Neuronal stem cell (in vitro differentiated cells): Measurements from ENCODE around the gene A2ML1.
"Not testable (repeated sequence)": the region's sequence is repeated elsewhere in the genome, so short reads cannot be mapped to it uniquely, and the experiment has no call there.

Experiments
- DNase-seq: peaks from one replicate; pipeline ENCODE4 v3.0.0-alpha.2; 2013; ENCODE audit warnings: low spot score
- H2AFZ ChIP-seq: one replicate; pipeline ENCODE4 v1.6.1; 2013; ENCODE audit warnings: mild to moderate bottlenecking, low read length, inconsistent platforms
- H2AK5ac ChIP-seq: 2 replicates; pipeline ENCODE4 v1.6.1; 2013; ENCODE audit warnings: low read depth, mild to moderate bottlenecking, inconsistent platforms, low read length, moderate library complexity, mixed read lengths
- H2BK120ac ChIP-seq: 2 replicates; pipeline ENCODE4 v1.6.1; 2013; ENCODE audit warnings: low read depth, mild to moderate bottlenecking, inconsistent platforms, low read length, moderate library complexity, mixed read lengths
- H2BK12ac ChIP-seq: one replicate; pipeline ENCODE4 v1.6.1; 2013; ENCODE audit warnings: low read length, inconsistent platforms
- H2BK15ac ChIP-seq: 2 replicates; pipeline ENCODE4 v1.6.1; 2013; ENCODE audit warnings: mild to moderate bottlenecking, low read length, inconsistent platforms, mixed read lengths
- H2BK5ac ChIP-seq: one replicate; pipeline ENCODE4 v1.6.1; 2013; ENCODE audit warnings: inconsistent platforms, mild to moderate bottlenecking, low read length, moderate library complexity
- H3K14ac ChIP-seq: one replicate; pipeline ENCODE4 v1.6.1; 2013; ENCODE audit warnings: low read length, inconsistent platforms
- H3K18ac ChIP-seq: 2 replicates; pipeline ENCODE4 v1.6.1; 2013; ENCODE audit warnings: low read length, inconsistent platforms
- H3K23ac ChIP-seq: 2 replicates; pipeline ENCODE4 v1.6.1; 2013; ENCODE audit warnings: low read depth, mild to moderate bottlenecking, mixed read lengths, low read length, inconsistent platforms; ENCODE audit not compliant: poor library complexity
- H3K27ac ChIP-seq: replicated peaks from 3 replicates; pipeline ENCODE4 v1.5.1; 2013; ENCODE audit warnings: low read length, inconsistent platforms
- H3K27me3 ChIP-seq, 3 experiments: 2 replicates each; pipeline ENCODE4 v1.6.1; 2013; ENCODE audit warnings: low read length in 3 of 3, mild to moderate bottlenecking in 2 of 3, inconsistent platforms in 1 of 3, low read depth in 1 of 3, mixed read lengths in 1 of 3, moderate library complexity in 1 of 3; ENCODE audit not compliant: control insufficient read depth in 3 of 3, insufficient read depth in 3 of 3
- H3K36me3 ChIP-seq, 2 donors: replicated peaks in 1 of 2; 2 replicates each; pipeline ENCODE4 v1.6.1; 2013; ENCODE audit warnings: low read length in 2 of 2; ENCODE audit not compliant: control insufficient read depth in 2 of 2, insufficient read depth in 2 of 2
- H3K4ac ChIP-seq: 2 replicates; pipeline ENCODE4 v1.6.1; 2013; ENCODE audit warnings: inconsistent platforms, mild to moderate bottlenecking, low read length, moderate library complexity
- H3K4me1 ChIP-seq, 2 donors: 1 replicate in 1 of 2; 2 replicates in 1 of 2; pipeline ENCODE4 v1.6.1; 2013; ENCODE audit warnings: low read length in 2 of 2, low read depth in 1 of 2; ENCODE audit not compliant: control insufficient read depth in 2 of 2, insufficient read depth in 1 of 2
- H3K4me2 ChIP-seq: one replicate; pipeline ENCODE4 v1.6.1; 2013; ENCODE audit warnings: mild to moderate bottlenecking, low read length, inconsistent platforms; ENCODE audit not compliant: insufficient read depth, poor library complexity, severe bottlenecking
- H3K4me3 ChIP-seq, 2 donors: 2 replicates each; pipeline ENCODE4 v1.5.1; 2013; ENCODE audit warnings: low read length in 2 of 2, mild to moderate bottlenecking in 2 of 2, inconsistent platforms in 1 of 2, moderate library complexity in 1 of 2
- H3K79me1 ChIP-seq: one replicate; pipeline ENCODE4 v1.6.1; 2013; ENCODE audit warnings: low read depth, mild to moderate bottlenecking, inconsistent platforms, low read length, moderate library complexity
- H3K9ac ChIP-seq: one replicate; pipeline ENCODE4 v1.6.1; 2013; ENCODE audit warnings: mild to moderate bottlenecking, low read depth, low read length, inconsistent platforms; ENCODE audit not compliant: poor library complexity
- H3K9me3 ChIP-seq, 2 donors: replicated peaks in 1 of 2; 2 replicates each; pipeline versions ENCODE3 to v1.6.1; 2013; ENCODE audit warnings: low read length in 2 of 2, mild to moderate bottlenecking in 2 of 2, inconsistent platforms in 1 of 2, low read depth in 1 of 2, mixed read lengths in 1 of 2, moderate library complexity in 1 of 2; ENCODE audit not compliant: control insufficient read depth in 2 of 2, insufficient read depth in 1 of 2
- H4K8ac ChIP-seq: one replicate; pipeline ENCODE4 v1.6.1; 2013; ENCODE audit warnings: low read depth, mild to moderate bottlenecking, inconsistent platforms, low read length, moderate library complexity
- H4K91ac ChIP-seq: one replicate; pipeline ENCODE4 v1.6.1; 2013; ENCODE audit warnings: low read length, low read depth, mild to moderate bottlenecking, inconsistent platforms; ENCODE audit not compliant: poor library complexity
- WGBS, 2 donors: extraction: QIAGEN DNeasy Blood & Tissue Kit; methylation state at CpG; one replicate each; pipeline ENCODE4 v1.1.7; 2013; ENCODE audit warnings: missing lambda C conversion rate in 2 of 2, mixed read lengths in 1 of 2; ENCODE audit not compliant: insufficient read length in 2 of 2, insufficient replicate concordance in 1 of 2; ENCODE audit errors: extremely low coverage in 2 of 2; 5-methylcytosine and 5-hydroxymethylcytosine counted together

A2ML1 gene

GRCh38 chr12:8902703-8903102 is 80.3 kb downstream of the A2ML1 start:
- not testable (repeated sequence) for H2BK15ac ChIP-seq, H4K91ac ChIP-seq, H2AK5ac ChIP-seq, H3K36me3 ChIP-seq, H3K27me3 ChIP-seq, DNase-seq, H2AFZ ChIP-seq, H3K4ac ChIP-seq, H3K79me1 ChIP-seq, H3K23ac ChIP-seq, H3K4me3 ChIP-seq, H3K9ac ChIP-seq, H3K14ac ChIP-seq, H2BK12ac ChIP-seq, H2BK120ac ChIP-seq, H4K8ac ChIP-seq, H3K18ac ChIP-seq, H3K4me1 ChIP-seq, H3K4me2 ChIP-seq, H3K9me3 ChIP-seq, H2BK5ac ChIP-seq, H3K27ac ChIP-seq
- WGBS, 2 donors, result no CpG with 5 or more reads among the region's 5 CpGs

- Histone ChIP-seq H3K9me3 (no peaks in the 10 kb centered on the region), H3K14ac (no peak overlapping the region), H2AFZ (no peak overlapping the region), H3K4me1 (peaks cover 3 to 6% of the 10 kb centered on the region in 2 donors), H3K4me3 (no peak overlapping the region), H3K18ac (no peak overlapping the region), H3K36me3 (no peaks in the 10 kb centered on the region), H4K8ac (no peak overlapping the region), H3K27ac (no peak overlapping the region), H2BK5ac (no peak overlapping the region), H2BK15ac (no peak overlapping the region), H2BK120ac (no peak overlapping the region), H2BK12ac (no peak overlapping the region), H3K4me2 (no peak overlapping the region), H3K79me1 (no peaks in the 10 kb centered on the region), H4K91ac (no peak overlapping the region), H2AK5ac (no peak overlapping the region), H3K4ac (no peak overlapping the region), H3K23ac (no peak overlapping the region), H3K9ac (no peak overlapping the region), H3K27me3 (no peaks in the 10 kb centered on the region)
- no peak for DNase-seq
- no CpG with 5 or more reads among the region's 3 CpGs for WGBS, 2 donors
Observed at GRCh38 chr12:8903646-8904045, 81.2 kb downstream of the A2ML1 start.

- Histone ChIP-seq H3K14ac (no peak overlapping the region), H3K36me3 (no peaks in the 10 kb centered on the region), H4K8ac (no peak overlapping the region), H3K79me1 (no peaks in the 10 kb centered on the region), H3K4ac (no peak overlapping the region), H3K18ac (no peak overlapping the region), H3K4me3 (no peak overlapping the region), H2BK15ac (no peak overlapping the region), H2AK5ac (no peak overlapping the region), H3K4me2 (no peak overlapping the region), H2BK12ac (no peak overlapping the region), H3K27me3 (no peaks in the 10 kb centered on the region), H2BK120ac (no peak overlapping the region), H3K4me1 (peaks cover 3 to 6% of the 10 kb centered on the region in 2 donors), H3K9me3 (no peaks in the 10 kb centered on the region), H3K9ac (no peak overlapping the region), H3K23ac (no peak overlapping the region), H3K27ac (no peak overlapping the region), H4K91ac (no peak overlapping the region), H2AFZ (no peak overlapping the region), H2BK5ac (no peak overlapping the region)
- DNase-seq, result no peak
Observed at GRCh38 chr12:8904665-8905064, 82.2 kb downstream of the A2ML1 start.

- no peak for DNase-seq
- Histone ChIP-seq H3K79me1 (no peaks in the 10 kb centered on the region), H3K27me3 (no peaks in the 10 kb centered on the region), H3K18ac (no peak overlapping the region), H3K9me3 (no peaks in the 10 kb centered on the region), H2BK120ac (no peak overlapping the region), H3K27ac (no peak overlapping the region), H2AK5ac (no peak overlapping the region), H2BK15ac (no peak overlapping the region), H4K91ac (no peak overlapping the region), H3K23ac (no peak overlapping the region), H2BK5ac (no peak overlapping the region), H3K14ac (no peak overlapping the region), H3K4ac (no peak overlapping the region), H3K4me3 (no peak overlapping the region), H4K8ac (no peak overlapping the region), H2BK12ac (no peak overlapping the region), H3K9ac (no peak overlapping the region), H3K4me1 (peaks cover 3 to 6% of the 10 kb centered on the region in 2 donors), H3K4me2 (no peak overlapping the region), H2AFZ (no peak overlapping the region), H3K36me3 (no peaks in the 10 kb centered on the region)
- no CpG with 5 or more reads among the region's 10 CpGs for WGBS, 2 donors
Observed at GRCh38 chr12:8905546-8905945, 83.1 kb downstream of the A2ML1 start.
